HG02610 (cell line): ENCODE results near the gene FFAR2.
"Not testable (repeated sequence)": the region's sequence is repeated elsewhere in the genome, so short reads cannot be mapped to it uniquely, and the experiment has no call there.

Experiments
- ATAC-seq: cut with Tn5 transposase; IDR thresholded peaks from one replicate; pipeline ENCODE4 v1.9.1; 2021; ENCODE audit warnings: mild to moderate bottlenecking, moderate library complexity; ENCODE audit not compliant: unreplicated experiment

Gene FFAR2

DNA sequence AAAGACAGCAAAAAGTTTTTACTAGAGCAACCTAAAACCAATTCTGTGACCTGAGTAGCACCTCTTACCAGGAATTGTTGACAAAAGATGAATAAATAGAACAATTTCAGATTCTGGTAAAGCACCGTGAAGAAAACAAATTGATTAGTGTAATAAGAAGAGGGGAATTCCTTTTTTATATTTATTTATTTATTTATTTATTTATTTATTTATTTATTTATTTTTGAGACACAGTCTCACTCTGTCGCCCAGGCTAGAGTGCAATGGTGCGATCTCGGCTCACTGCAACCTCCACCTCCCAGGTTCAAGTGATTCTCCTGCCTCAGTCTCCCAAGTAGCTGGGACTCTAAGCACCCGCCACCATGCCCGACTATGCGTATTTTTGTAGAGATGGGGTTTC, 24.7 kb upstream of the FFAR2 start:
- ATAC-seq = not testable (repeated sequence)

- ATAC-seq = no peak
Observed at GRCh38 chr19:35425682-35426081, 22.4 kb upstream of the FFAR2 start.

GRCh38 chr19:35427187-35427586, 20.9 kb upstream of the FFAR2 start:
- no peak for ATAC-seq

- no peak for ATAC-seq
Observed at GRCh38 chr19:35429698-35430408, 18.2 kb upstream of the FFAR2 start.

- no peak for ATAC-seq
Observed at GRCh38 chr19:35430409-35431144, 17.5 kb upstream of the FFAR2 start.

DNA sequence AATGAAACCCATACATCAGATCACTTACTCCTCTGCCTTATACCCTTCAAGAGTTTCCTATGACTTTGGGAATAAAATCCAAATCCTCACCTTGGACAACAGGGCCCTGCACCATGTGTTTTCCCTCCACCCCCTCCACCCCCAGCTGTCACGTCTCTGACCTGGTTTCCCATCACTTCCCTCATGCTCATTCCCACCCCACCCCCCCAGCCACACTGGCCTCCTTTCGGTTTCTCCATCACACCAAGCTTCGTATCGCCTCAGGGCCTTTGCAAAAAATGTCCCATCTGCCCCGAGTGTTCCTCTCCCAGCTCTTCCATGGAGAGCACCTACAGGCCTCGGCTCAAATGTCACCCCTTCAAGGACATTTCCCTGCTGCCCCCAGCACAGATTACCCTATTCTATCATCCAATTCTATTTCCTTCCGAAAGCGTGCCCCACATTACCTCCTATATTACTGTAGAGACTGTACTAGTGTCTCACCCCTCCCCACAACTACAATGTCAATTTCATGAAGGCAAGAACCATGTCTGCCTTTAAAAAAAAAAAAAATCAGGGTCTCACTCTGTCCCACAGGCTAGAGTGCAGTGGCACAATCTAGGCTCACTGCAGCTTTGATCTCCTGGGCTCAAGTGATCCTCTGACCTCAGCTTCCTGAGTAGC, 16.8 kb upstream of the FFAR2 start:
- ATAC-seq = no peak

DNA sequence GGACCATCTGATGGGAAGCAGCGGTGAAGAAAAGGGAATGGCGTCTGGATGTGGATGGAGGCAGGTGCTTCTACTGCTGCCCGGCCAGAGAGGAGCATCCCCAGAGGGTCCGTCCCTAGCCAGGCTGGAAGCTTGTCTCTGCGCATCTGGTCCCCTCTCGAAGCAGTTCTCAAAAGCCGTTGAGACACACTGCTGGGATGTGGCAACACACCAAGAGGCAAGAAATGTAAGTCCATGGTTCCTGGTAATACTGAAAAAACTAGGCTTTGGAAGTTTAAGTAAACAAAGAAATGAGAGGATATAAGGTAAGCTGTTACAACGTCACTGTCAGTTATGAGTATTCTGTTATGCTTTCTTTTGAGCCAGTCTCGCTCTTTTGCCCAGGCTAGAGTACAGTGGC, 15.1 kb upstream of the FFAR2 start:
- no peak for ATAC-seq

- no peak for ATAC-seq
Observed at GRCh38 chr19:35433448-35433847, 14.6 kb upstream of the FFAR2 start.

DNA sequence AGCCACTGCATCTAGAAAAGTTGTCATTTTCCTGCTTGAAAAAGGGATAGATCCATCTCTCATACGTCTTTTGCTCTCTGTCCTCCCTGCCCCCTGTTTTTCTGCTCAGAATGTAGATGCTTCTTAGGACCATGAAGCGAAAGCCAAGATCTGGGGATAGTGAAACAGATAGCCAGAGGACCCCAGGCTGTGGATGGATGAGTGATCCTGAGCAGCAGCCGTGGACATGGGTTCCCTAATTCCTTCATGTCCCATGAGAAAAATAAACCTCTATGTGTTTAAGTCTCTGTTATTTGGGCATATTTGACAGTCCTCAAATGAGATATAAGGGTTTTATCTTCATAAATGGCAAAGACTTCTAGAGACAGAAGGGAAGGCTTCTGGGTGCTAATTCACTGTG, 12.2 kb upstream of the FFAR2 start:
- no peak for ATAC-seq

GRCh38 chr19:35436477-35437405, 11.3 kb upstream of the FFAR2 start:
- ATAC-seq = no peak

DNA sequence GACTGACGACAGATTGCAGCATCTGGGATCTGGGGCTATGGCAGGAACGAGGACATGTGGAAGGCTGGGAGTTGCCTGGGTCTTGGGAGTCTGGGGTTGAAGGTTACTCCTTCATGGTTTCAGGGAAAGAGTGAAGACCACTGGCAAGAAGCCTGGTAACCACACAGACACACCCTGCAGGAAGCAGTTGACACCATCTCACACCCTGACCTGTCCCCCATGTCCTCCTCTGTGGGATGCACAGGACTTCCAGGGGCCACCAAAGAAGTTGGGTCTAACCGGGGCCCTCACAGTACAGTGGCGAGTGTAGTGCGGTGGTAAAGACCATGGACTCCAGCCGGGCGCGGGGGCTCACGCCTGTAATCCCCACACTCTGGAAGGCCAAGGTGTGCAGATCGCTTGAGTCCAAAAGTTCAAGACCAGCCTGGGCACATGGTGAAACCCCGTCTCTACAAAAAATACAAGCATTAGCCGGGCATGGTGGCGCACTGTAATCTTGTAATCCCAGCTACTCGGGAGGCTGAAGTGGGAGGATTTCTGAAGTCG, 10.6 kb upstream of the FFAR2 start:
- ATAC-seq = no peak

DNA sequence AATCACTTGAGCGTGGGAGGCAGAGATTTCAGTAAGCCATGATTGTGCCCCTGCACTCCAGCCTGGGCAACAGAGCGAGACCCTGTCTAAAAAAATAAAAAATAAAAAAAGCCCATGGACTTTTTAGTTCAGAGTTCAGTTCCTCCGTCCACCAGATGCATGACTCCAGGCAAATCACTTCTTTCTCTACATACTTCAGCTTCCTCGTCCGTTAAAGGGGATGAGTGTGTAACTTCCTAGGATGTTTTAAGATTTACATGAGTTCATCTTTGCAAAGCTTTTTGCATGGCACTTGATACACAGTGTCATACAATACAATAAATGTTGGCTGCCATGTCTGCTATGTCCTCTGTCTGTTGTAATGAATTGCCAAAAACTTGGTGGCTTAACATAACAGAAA, 10.0 kb upstream of the FFAR2 start:
- no peak for ATAC-seq

- no peak for ATAC-seq
Observed at GRCh38 chr19:35438527-35438926, 9.5 kb upstream of the FFAR2 start.

- ATAC-seq = no peak
Observed at GRCh38 chr19:35439921-35440320, 8.1 kb upstream of the FFAR2 start.

DNA sequence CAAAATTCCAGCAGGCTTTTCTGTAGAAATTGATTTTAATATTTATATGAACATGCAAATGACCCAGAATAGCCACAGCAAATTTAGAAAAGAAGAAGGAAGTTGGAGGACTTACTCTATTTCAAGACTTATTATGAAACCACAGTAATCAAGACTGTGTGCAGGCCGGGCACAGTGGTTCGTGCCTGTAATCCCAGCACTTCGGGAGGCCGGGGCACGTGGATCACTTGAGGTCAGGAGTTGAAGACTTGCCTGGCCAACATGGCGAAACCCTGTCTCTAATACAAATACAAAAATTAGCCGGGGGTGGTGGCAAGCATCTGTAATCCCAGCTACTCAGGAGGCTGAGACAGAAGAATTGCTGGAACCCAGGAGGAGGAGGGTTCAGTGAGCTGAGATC, 6.0 kb upstream of the FFAR2 start:
- ATAC-seq = no peak

DNA sequence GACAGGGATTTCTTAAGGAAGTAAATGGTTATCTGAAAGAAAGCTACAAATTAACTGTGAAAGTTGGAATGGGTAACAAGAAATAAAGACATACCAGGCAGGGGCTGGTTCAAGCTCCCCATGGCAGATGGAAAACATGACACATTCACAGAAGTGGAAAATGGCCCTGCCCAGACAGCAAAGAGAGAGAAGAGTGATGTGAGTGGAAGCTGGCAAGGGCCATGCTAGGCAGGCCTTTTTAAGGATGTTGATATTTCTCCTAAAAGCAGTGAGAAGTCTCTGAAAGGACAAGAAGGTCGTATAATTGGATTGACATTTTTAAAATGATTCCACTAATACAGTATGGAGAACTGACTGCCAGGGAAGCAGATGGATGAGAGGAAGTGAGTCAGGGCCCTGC, 3.3 kb upstream of the FFAR2 start:
- no peak for ATAC-seq

GRCh38 chr19:35445826-35446593, 2.0 kb upstream of the FFAR2 start:
- ATAC-seq = no peak

- no peak for ATAC-seq
Observed at GRCh38 chr19:35449359-35450043, 1.4 kb downstream of the FFAR2 start.

DNA sequence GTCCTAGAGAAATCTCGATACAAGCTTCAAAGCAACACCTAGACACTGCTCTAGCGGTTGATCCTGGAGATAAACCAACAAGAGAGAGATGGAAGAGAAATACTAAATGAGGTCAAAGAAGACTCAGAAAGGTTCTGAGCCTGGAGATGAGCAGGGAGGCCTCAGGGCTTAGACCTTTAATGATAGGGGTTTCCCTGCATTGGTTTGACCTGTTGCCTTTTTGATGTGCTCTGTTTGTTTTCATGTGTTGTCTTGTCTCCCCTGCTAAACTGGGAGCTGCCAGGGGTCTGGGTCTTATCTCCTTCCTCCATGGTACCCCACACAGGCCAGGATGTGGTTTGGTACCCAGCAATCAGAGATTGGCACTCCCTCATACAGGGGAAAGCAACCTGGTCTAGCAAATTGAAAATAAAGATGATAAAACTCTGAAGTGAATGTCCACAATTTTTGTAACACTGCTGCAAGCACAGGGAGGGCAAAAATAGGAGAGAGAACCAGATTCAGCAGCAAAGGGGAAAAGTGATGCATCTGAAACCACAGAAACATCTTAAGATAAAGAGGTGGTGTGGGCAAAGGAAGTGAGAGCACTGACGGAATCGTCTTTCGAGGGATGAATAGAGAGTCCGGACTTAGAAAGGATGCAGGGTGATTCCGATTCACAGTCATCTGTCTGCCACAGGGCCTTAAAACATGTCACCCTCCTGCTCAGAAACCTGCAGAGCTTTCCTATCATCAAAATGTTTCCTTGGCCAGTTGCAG, 3.5 kb downstream of the FFAR2 start:
- ATAC-seq = no peak
